HEK293 (cell line): ENCODE measurements around the gene LCA5L.

Experiments
- CTCF ChIA-PET: fragments of 350-600 bp; formaldehyde crosslinking; extraction: SDS; loops from one replicate; lab custom pipeline; 2021; ENCODE audit warnings: antibody characterized with exemption; lab: Yijun Ruan, JAX
- POLR2A ChIA-PET: fragments of 300-600 bp; formaldehyde crosslinking; extraction: SDS; loops from one replicate; lab custom pipeline; 2020; ENCODE audit warnings: antibody characterized with exemption, inconsistent platforms; lab: Yijun Ruan, JAX
- H3K27ac ChIP-seq: fragments of 200-500 bp; sonication (Bioruptor generic); 2 replicates; pipeline ENCODE4 v1.5.1; 2014; ENCODE audit warnings: low read depth, low read length, control low read depth, inconsistent platforms; ENCODE audit errors: extremely low read depth
- H3K36me3 ChIP-seq, 2 experiments: fragments of 200-500 bp in 1 of 2; sonication (Bioruptor generic) in 1 of 2; 1 replicate in 1 of 2; 2 replicates in 1 of 2; pipeline ENCODE4 v1.5.1; 2014 to 2017; ENCODE audit warnings: inconsistent platforms in 2 of 2, low read length in 2 of 2; ENCODE audit not compliant: control insufficient read depth in 2 of 2, insufficient read depth in 1 of 2
- H3K4me1 ChIP-seq: fragments of 200-500 bp; sonication (Bioruptor generic); 2 replicates; pipeline ENCODE4 v1.5.1; 2014; ENCODE audit warnings: mild to moderate bottlenecking, low read length, inconsistent platforms; ENCODE audit not compliant: control insufficient read depth, insufficient read depth
- H3K4me3 ChIP-seq: 2 replicates; pipeline ENCODE4 v1.5.1; 2011; ENCODE audit warnings: low read depth, mild to moderate bottlenecking, control low read depth, low read length, moderate library complexity
- H3K9me3 ChIP-seq: fragments of 200-500 bp; sonication (Bioruptor generic); 2 replicates; pipeline ENCODE4 v1.5.1; 2014; ENCODE audit warnings: low read depth, low read length, inconsistent platforms; ENCODE audit not compliant: control insufficient read depth, insufficient read depth
- ZBTB48 ChIP-seq: fragments of 450-650 bp; formaldehyde crosslinking; IDR thresholded peaks from 2 replicates; pipeline ENCODE4 v1.5.1; 2016; ENCODE audit warnings: missing biosample characterization, missing genetic modification characterization
- ZEB2 ChIP-seq: fragments of 450-650 bp; formaldehyde crosslinking; IDR thresholded peaks from 2 replicates; pipeline ENCODE4 v1.5.1; 2016; ENCODE audit warnings: missing biosample characterization, missing genetic modification characterization
- ZNF175 ChIP-seq: fragments of 450-650 bp; formaldehyde crosslinking; IDR thresholded peaks from 2 replicates; pipeline ENCODE4 v1.5.1; 2016; ENCODE audit warnings: missing biosample characterization, missing genetic modification characterization
- ZNF335 ChIP-seq: fragments of 450-650 bp; formaldehyde crosslinking; conservative IDR thresholded peaks from 2 replicates; pipeline ENCODE4 v1.5.1; 2016; ENCODE audit warnings: missing biosample characterization, missing genetic modification characterization
- ZNF350 ChIP-seq: fragments of 450-650 bp; formaldehyde crosslinking; IDR thresholded peaks from 2 replicates; pipeline ENCODE4 v1.5.0; 2017; ENCODE audit warnings: missing biosample characterization, mild to moderate bottlenecking, missing genetic modification characterization
- ZNF366 ChIP-seq: fragments of 450-650 bp; formaldehyde crosslinking; conservative IDR thresholded peaks from 2 replicates; pipeline ENCODE4 v1.5.1; 2016; ENCODE audit warnings: missing biosample characterization, missing genetic modification characterization
- ZNF416 ChIP-seq: fragments of 450-650 bp; formaldehyde crosslinking; IDR thresholded peaks from 2 replicates; pipeline ENCODE4 v1.5.1; 2016; ENCODE audit warnings: missing biosample characterization, missing genetic modification characterization
- ZNF510 ChIP-seq: fragments of 450-650 bp; formaldehyde crosslinking; IDR thresholded peaks from 2 replicates; pipeline ENCODE4 v1.5.1; 2018; ENCODE audit warnings: mild to moderate bottlenecking, missing genetic modification characterization, missing biosample characterization; ENCODE audit not compliant: insufficient replicate concordance
- ZNF529 ChIP-seq: fragments of 450-650 bp; formaldehyde crosslinking; IDR thresholded peaks from 2 replicates; pipeline ENCODE4 v1.5.1; 2017; ENCODE audit warnings: missing genetic modification characterization, missing biosample characterization; ENCODE audit not compliant: insufficient replicate concordance
- ZNF610 ChIP-seq: fragments of 450-650 bp; formaldehyde crosslinking; IDR thresholded peaks from 2 replicates; pipeline ENCODE4 v1.5.1; 2016; ENCODE audit warnings: missing biosample characterization, missing genetic modification characterization, borderline replicate concordance
- ZNF830 ChIP-seq: fragments of 450-650 bp; IDR thresholded peaks from 2 replicates; pipeline ENCODE4 v1.5.0; 2018; ENCODE audit warnings: missing biosample characterization, missing genetic modification characterization, low read depth, mild to moderate bottlenecking, moderate library complexity
- ZSCAN16 ChIP-seq: fragments of 450-650 bp; formaldehyde crosslinking; IDR thresholded peaks from 2 replicates; pipeline ENCODE4 v1.5.1; 2016; ENCODE audit warnings: missing biosample characterization, missing genetic modification characterization
- ZSCAN30 ChIP-seq: fragments of 450-650 bp; IDR thresholded peaks from 2 replicates; pipeline ENCODE4 v1.5.1; 2018; ENCODE audit warnings: missing biosample characterization, mild to moderate bottlenecking, missing genetic modification characterization, moderate library complexity
- TF ChIP-seq, protein P1 (sequence below): sonication (generic); formaldehyde crosslinking; IDR thresholded peaks from 2 replicates; pipeline ENCODE4 v1.8.1; 2022; ENCODE audit warnings: mild to moderate bottlenecking, moderate library complexity, missing genetic modification reagents
- TF ChIP-seq, protein P2 (sequence below): fragments of 450-650 bp; formaldehyde crosslinking; IDR thresholded peaks from 2 replicates; pipeline ENCODE4 v1.5.1; 2016; ENCODE audit warnings: missing biosample characterization, missing genetic modification characterization
- TF ChIP-seq, protein P3 (sequence below): fragments of 450-650 bp; formaldehyde crosslinking; IDR thresholded peaks from 2 replicates; pipeline ENCODE4; 2016; ENCODE audit warnings: missing biosample characterization, missing genetic modification characterization
- TF ChIP-seq, protein P4 (sequence below): fragments of 450-650 bp; formaldehyde crosslinking; IDR thresholded peaks from 2 replicates; pipeline ENCODE4 v1.5.1; 2016; ENCODE audit warnings: missing biosample characterization, missing genetic modification characterization
- TF ChIP-seq, protein P5 (sequence below): fragments of 450-650 bp; formaldehyde crosslinking; IDR thresholded peaks from 2 replicates; pipeline ENCODE4 v1.5.1; 2016; ENCODE audit warnings: missing biosample characterization, missing genetic modification characterization

The LCA5L gene

DNA sequence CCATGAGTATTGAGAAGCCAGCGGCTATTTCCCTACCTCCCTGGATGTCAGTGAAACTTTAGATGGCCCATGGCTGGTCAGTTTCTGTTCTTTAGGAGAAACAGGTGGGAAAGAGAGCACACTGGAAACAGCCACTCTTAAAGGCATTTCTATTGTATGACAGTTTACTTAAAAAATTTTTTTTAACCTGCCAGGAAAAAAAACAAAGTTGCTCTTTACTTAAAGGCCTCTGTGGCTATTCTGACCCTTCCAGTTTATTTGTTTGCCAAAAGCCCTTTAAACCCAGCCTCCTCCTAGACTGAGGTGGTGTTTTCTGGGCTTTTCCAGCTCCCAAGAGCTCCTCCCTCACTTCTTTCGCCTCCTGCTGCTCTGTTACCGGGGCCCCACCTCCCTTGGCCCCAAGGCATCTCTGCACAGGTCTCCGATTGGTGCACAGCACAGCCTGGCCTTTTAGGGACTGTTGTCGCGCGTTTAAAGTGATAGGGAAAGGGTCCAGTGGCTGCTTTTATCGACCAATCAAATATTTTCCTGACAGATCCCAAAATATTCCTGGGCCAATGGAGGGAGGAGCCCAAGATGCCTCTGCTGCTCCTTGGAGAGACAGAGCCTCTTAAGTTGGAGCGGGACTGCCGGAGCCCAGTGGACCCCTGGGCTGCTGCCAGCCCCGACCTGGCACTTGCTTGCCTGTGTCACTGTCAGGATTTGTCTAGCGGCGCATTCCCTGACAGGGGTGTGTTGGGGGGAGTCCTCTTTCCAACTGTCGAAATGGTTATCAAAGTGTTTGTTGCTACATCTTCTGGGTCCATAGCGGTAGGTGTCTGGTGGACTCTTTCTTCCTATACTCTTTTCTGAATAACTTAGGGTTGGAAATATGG, 6.0 kb upstream of the LCA5L start, which contains the start of gene SH3BGR (continued):
- TF ChIP-seq ZEB2 (tag by site-specific recombination) = no peak
- TF ChIP-seq ZSCAN16 (tag by site-specific recombination) = no peak
- TF ChIP-seq ZNF366 (tag by site-specific recombination) = peak; percentile 47; the same call in 1 of the 2 replicates
- TF ChIP-seq, all 188 proteins: peak for 21

DNA sequence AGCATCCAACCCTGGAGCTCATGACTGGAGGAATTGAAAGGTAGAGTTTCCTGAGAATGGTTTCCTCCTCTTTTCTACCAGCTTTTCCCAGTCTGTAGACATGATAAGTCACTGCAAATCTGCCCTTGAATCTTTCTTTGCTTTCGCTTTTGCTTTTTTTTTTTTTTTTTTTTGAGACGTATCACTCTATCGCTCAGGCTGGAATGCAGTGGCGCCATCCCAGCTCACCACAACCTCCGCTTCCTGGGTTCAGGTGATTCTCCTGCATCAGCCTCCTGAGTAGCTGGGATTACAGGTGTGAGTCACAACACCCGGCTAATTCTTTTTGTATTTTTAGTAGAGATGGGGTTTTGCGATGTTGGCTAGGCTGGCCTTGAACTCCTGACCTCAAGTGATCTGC, 1.7 kb upstream of the LCA5L start:
- ChIA-PET CTCF (interaction anchor here (1.3 kb wide), 1 partner anchor 9 kb away, joined by 4 read pairs; no protein-coding TSS in a partner anchor), POLR2A (interaction anchor here (0.6 kb wide), 1 partner anchor 26 kb away, joined by 3 read pairs; no protein-coding TSS in a partner anchor)
- Histone ChIP-seq H3K27ac (no peak overlapping the region), H3K4me1 (peaks cover 16% of the 10 kb centered on the region), H3K36me3 (no peaks in the 10 kb centered on the region), H3K4me3 (no peak overlapping the region), H3K9me3 (no peaks in the 10 kb centered on the region)
- TF ChIP-seq, protein P1, sequence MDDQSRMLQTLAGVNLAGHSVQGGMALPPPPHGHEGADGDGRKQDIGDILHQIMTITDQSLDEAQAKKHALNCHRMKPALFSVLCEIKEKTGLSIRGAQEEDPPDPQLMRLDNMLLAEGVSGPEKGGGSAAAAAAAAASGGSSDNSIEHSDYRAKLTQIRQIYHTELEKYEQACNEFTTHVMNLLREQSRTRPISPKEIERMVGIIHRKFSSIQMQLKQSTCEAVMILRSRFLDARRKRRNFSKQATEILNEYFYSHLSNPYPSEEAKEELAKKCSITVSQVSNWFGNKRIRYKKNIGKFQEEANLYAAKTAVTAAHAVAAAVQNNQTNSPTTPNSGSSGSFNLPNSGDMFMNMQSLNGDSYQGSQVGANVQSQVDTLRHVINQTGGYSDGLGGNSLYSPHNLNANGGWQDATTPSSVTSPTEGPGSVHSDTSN (CRISPR knock-in tag) = no peak

DNA sequence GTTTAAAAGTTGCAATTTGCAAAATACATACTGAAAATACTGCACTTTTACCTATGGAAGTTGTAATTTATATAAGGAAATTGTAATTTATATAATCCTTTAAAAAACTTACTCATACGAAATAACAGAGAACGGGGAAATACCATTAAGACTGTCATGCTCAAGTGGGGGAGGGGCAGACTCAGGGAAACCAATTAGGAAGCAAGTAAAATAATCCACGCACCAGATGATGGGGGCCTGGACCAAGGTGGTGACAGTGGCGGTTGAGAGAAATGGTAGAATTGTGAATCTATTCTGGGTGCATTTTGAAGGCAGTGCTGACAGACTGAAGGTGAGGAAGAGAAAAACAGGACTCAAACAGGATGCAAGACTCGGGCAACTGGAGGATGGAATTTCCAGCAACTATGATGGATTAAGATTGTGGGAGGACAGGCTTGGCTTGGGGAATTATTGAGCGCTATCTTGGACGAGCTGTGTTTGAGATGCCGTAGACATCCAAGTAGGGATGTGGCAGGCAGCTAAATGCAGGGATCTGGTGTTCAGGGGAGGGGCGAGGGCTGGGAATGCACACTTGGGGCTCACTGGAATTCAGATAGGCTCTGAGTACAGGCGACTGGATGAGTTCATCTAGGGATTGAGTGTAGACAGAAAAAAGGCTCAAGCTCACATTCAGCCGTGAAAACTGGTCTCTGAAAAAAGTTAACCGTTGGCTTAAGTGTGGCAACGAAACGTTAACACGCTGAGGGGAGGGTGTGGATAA, 977 bp downstream of the LCA5L start:
- peaks cover 5% of the 10 kb centered on the region; the same call in 1 of the 2 replicates for H3K4me1 ChIP-seq
- CTCF ChIA-PET = interaction anchor here (0.5 to 5.7 kb wide), 11 partner anchors 11 to 1165 kb away, joined by 3 to 55 read pairs (median 4); no protein-coding TSS in a partner anchor
- no peaks in the 10 kb centered on the region for H3K36me3 ChIP-seq
- POLR2A ChIA-PET = interaction anchor here (0.6 to 1.4 kb wide), 2 partner anchors 57 to 451 kb away, joined by 3 to 4 read pairs; no protein-coding TSS in a partner anchor
- H3K4me3 ChIP-seq = peak overlapping the region; percentile 84
- no peaks in the 10 kb centered on the region for H3K9me3 ChIP-seq
- H3K27ac ChIP-seq = no peak overlapping the region; the same call in 1 of the 2 replicates
- TF ChIP-seq ZNF830 (tag by site-specific recombination) = no peak
- TF ChIP-seq ZNF335 (tag by site-specific recombination) = peak; percentile 43
- no peak for TF ChIP-seq ZSCAN30
- TF ChIP-seq, protein P2, sequence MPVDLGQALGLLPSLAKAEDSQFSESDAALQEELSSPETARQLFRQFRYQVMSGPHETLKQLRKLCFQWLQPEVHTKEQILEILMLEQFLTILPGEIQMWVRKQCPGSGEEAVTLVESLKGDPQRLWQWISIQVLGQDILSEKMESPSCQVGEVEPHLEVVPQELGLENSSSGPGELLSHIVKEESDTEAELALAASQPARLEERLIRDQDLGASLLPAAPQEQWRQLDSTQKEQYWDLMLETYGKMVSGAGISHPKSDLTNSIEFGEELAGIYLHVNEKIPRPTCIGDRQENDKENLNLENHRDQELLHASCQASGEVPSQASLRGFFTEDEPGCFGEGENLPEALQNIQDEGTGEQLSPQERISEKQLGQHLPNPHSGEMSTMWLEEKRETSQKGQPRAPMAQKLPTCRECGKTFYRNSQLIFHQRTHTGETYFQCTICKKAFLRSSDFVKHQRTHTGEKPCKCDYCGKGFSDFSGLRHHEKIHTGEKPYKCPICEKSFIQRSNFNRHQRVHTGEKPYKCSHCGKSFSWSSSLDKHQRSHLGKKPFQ (tag by site-specific recombination) = no peak
- TF ChIP-seq ZNF175 (tag by site-specific recombination) = no peak
- no peak for TF ChIP-seq ZNF510 (tag by site-specific recombination)
- no peak for TF ChIP-seq ZNF350 (tag by site-specific recombination)
- TF ChIP-seq, protein P3, sequence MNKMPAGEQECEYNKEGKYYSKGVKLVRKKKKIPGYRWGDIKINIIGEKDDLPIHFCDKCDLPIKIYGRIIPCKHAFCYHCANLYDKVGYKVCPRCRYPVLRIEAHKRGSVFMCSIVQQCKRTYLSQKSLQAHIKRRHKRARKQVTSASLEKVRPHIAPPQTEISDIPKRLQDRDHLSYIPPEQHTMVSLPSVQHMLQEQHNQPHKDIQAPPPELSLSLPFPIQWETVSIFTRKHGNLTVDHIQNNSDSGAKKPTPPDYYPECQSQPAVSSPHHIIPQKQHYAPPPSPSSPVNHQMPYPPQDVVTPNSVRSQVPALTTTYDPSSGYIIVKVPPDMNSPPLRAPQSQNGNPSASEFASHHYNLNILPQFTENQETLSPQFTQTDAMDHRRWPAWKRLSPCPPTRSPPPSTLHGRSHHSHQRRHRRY (tag by site-specific recombination) = no peak
- TF ChIP-seq ZNF366 (tag by site-specific recombination) = no peak
- TF ChIP-seq, protein P4, sequence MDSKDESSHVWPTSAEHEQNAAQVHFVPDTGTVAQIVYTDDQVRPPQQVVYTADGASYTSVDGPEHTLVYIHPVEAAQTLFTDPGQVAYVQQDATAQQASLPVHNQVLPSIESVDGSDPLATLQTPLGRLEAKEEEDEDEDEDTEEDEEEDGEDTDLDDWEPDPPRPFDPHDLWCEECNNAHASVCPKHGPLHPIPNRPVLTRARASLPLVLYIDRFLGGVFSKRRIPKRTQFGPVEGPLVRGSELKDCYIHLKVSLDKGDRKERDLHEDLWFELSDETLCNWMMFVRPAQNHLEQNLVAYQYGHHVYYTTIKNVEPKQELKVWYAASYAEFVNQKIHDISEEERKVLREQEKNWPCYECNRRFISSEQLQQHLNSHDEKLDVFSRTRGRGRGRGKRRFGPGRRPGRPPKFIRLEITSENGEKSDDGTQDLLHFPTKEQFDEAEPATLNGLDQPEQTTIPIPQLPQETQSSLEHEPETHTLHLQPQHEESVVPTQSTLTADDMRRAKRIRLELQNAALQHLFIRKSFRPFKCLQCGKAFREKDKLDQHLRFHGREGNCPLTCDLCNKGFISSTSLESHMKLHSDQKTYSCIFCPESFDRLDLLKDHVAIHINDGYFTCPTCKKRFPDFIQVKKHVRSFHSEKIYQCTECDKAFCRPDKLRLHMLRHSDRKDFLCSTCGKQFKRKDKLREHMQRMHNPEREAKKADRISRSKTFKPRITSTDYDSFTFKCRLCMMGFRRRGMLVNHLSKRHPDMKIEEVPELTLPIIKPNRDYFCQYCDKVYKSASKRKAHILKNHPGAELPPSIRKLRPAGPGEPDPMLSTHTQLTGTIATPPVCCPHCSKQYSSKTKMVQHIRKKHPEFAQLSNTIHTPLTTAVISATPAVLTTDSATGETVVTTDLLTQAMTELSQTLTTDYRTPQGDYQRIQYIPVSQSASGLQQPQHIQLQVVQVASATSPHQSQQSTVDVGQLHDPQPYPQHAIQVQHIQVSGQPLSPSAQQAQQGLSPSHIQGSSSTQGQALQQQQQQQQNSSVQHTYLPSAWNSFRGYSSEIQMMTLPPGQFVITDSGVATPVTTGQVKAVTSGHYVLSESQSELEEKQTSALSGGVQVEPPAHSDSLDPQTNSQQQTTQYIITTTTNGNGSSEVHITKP = peak; percentile 27; the same call in 1 of the 2 replicates
- TF ChIP-seq, protein P5, sequence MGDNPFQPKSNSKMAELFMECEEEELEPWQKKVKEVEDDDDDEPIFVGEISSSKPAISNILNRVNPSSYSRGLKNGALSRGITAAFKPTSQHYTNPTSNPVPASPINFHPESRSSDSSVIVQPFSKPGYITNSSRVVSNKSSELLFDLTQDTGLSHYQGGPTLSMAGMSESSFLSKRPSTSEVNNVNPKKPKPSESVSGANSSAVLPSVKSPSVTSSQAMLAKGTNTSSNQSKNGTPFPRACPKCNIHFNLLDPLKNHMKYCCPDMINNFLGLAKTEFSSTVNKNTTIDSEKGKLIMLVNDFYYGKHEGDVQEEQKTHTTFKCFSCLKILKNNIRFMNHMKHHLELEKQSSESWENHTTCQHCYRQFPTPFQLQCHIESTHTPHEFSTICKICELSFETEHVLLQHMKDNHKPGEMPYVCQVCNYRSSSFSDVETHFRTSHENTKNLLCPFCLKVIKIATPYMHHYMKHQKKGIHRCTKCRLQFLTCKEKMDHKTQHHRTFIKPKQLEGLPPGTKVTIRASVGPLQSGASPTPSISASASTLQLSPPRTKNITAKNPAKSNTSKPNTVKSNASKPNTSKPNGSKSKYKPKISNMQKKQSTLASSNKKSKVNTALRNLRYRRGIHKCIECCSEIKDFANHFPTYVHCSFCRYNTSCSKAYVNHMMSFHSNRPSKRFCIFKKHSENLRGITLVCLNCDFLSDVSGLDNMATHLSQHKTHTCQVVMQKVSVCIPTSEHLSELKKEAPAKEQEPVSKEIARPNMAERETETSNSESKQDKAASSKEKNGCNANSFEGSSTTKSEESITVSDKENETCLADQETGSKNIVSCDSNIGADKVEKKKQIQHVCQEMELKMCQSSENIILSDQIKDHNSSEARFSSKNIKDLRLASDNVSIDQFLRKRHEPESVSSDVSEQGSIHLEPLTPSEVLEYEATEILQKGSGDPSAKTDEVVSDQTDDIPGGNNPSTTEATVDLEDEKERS (tag by site-specific recombination) = no peak
- no peak for TF ChIP-seq ZNF610 (tag by site-specific recombination)
- TF ChIP-seq ZBTB48 = peak; percentile 15; the same call in 1 of the 2 replicates
- no peak for TF ChIP-seq ZNF416 (tag by site-specific recombination)
- TF ChIP-seq ZNF529 (tag by site-specific recombination) = no peak
